H1 (cell line): Measurements from ENCODE around the gene CTNNBL1.

Experiments used
- JUN ChIP-seq: IDR thresholded peaks from 2 replicates; pipeline ENCODE4 v1.6.1; 2011; ENCODE audit warnings: low read depth, mild to moderate bottlenecking, improper control_type of control experiment, low read length
- JUND ChIP-seq: IDR thresholded peaks from 2 replicates; pipeline ENCODE4 v1.6.1; 2011; ENCODE audit warnings: mild to moderate bottlenecking, improper control_type of control experiment, low read length
- NRF1 ChIP-seq: IDR thresholded peaks from 2 replicates; pipeline ENCODE4 v1.6.1; 2011; ENCODE audit warnings: mild to moderate bottlenecking, low read depth, low read length, improper control_type of control experiment
- POLR2A ChIP-seq, 2 experiments: IDR thresholded peaks; 1 replicate in 1 of 2; 2 replicates in 1 of 2; pipeline ENCODE4 v1.6.1; 2011; ENCODE audit warnings: low read depth in 2 of 2, low read length in 2 of 2, mild to moderate bottlenecking in 2 of 2; ENCODE audit errors: control extremely low read depth in 1 of 2
- RBBP5 ChIP-seq: IDR thresholded peaks from 2 replicates; pipeline ENCODE4 v1.7.1; 2012; ENCODE audit warnings: low read depth, mild to moderate bottlenecking, inconsistent platforms, low read length, moderate library complexity, borderline replicate concordance
- SP1 ChIP-seq: IDR thresholded peaks from 2 replicates; pipeline ENCODE4 v1.6.1; 2011; ENCODE audit warnings: low read depth, low read length
- SRF ChIP-seq: IDR thresholded peaks from 2 replicates; pipeline ENCODE4 v1.6.1; 2011; ENCODE audit warnings: mild to moderate bottlenecking, low read depth, low read length, moderate library complexity
- TBP ChIP-seq: IDR thresholded peaks from 2 replicates; pipeline ENCODE4 v1.6.1; 2011; ENCODE audit warnings: low read depth, low read length, improper control_type of control experiment
- TEAD4 ChIP-seq: IDR thresholded peaks from 2 replicates; pipeline ENCODE4 v1.6.1; 2012; ENCODE audit warnings: low read depth, low read length, inconsistent platforms, mixed read lengths
- TF ChIP-seq, protein P1 (sequence below), 3 experiments: IDR thresholded peaks; 1 replicate in 2 of 3; 2 replicates in 1 of 3; pipeline versions ENCODE4 v1.5.1 to v1.6.1; 2011; ENCODE audit warnings: low read length in 3 of 3, mild to moderate bottlenecking in 3 of 3, inconsistent platforms in 2 of 3, low read depth in 1 of 3, moderate library complexity in 1 of 3; ENCODE audit not compliant: insufficient read depth in 1 of 3; ENCODE audit errors: control extremely low read depth in 1 of 3
- TF ChIP-seq, protein P2 (sequence below): IDR thresholded peaks from 2 replicates; pipeline ENCODE4 v1.6.1; 2011; ENCODE audit warnings: low read length, improper control_type of control experiment

DNA sequence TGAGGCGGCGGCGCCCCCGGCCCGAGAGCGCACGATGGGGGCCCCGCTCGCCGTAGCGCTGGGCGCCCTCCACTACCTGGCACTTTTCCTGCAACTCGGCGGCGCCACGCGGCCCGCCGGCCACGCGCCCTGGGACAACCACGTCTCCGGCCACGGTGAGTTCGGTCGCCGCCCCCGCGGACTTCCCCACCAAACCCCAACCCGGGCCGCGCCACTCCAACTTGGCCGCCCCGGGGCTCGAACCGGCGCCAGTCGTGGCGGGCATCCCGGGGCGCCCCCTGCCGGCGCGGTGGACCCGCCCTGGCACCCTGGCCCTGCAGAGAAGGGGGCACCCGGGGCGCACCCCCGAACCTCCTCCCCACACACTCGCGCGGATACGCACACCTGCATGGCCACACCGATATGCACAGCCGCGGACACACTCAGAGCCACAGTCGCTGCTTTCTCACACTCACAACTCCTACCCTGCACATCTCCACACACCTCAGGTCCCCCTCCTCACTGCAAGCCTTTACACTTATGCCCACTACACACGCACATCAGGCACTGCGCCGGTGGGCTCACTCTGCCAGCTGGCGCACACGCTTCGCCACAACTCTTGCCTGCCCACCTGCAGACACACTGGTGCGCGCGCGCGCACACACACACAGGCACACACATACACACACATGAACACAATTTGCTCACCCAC, 209.6 kb downstream of the CTNNBL1 start:
- TF ChIP-seq, protein P1, sequence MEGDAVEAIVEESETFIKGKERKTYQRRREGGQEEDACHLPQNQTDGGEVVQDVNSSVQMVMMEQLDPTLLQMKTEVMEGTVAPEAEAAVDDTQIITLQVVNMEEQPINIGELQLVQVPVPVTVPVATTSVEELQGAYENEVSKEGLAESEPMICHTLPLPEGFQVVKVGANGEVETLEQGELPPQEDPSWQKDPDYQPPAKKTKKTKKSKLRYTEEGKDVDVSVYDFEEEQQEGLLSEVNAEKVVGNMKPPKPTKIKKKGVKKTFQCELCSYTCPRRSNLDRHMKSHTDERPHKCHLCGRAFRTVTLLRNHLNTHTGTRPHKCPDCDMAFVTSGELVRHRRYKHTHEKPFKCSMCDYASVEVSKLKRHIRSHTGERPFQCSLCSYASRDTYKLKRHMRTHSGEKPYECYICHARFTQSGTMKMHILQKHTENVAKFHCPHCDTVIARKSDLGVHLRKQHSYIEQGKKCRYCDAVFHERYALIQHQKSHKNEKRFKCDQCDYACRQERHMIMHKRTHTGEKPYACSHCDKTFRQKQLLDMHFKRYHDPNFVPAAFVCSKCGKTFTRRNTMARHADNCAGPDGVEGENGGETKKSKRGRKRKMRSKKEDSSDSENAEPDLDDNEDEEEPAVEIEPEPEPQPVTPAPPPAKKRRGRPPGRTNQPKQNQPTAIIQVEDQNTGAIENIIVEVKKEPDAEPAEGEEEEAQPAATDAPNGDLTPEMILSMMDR (IDR thresholded peaks at IDR 0.05; ENCODE audit: control extremely low read depth in 1 of 3, insufficient read depth in 1 of 3, low read depth in 1 of 3, low read length in 3 of 3), result peak; percentile 42 to 68 (median 50)
- TF ChIP-seq SRF (no peak), RBBP5 (no peak), SP1 (no peak), JUND (no peak), TEAD4 (no peak), NRF1 (no peak), POLR2A (IDR thresholded peaks at IDR 0.05; ENCODE audit: control extremely low read depth in 1 of 2, low read depth in 2 of 2, low read length in 2 of 2) (no peak), TBP (no peak), JUN (no peak)
- TF ChIP-seq, protein P2, sequence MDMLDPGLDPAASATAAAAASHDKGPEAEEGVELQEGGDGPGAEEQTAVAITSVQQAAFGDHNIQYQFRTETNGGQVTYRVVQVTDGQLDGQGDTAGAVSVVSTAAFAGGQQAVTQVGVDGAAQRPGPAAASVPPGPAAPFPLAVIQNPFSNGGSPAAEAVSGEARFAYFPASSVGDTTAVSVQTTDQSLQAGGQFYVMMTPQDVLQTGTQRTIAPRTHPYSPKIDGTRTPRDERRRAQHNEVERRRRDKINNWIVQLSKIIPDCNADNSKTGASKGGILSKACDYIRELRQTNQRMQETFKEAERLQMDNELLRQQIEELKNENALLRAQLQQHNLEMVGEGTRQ, result no peak
